PC-3 (cell line): ENCODE measurements around the gene VPS50. TPM values are rescaled to one million over a fixed set of nuclear protein-coding genes. Genes with fewer than 3 reads are reported as not detected.

ENCODE experiments used
- ATAC-seq: fragments of 200-7000 bp; cut with Tn5 transposase; 2 replicates; pipeline ENCODE4 v1.9.1; 2020; ENCODE audit warnings: mild to moderate bottlenecking, moderate library complexity
- BruUV-seq: library from RNA; stranded (reverse); fragments of 400-500 nt; replicated peaks from 2 replicates; lab custom pipeline; 2021; lab: Mats Ljungman, UMichigan
- CTCF ChIA-PET: fragments of 300-600 bp; sonication (Branson Sonifier 250); formaldehyde crosslinking; loops from one replicate; lab custom pipeline; 2022; ENCODE audit warnings: antibody characterized with exemption; lab: Charles Lee
- POLR2A ChIA-PET: fragments of 300-600 bp; sonication (Branson Sonifier 250); formaldehyde crosslinking; loops from one replicate; lab custom pipeline; 2022; ENCODE audit warnings: antibody characterized with exemption; ENCODE audit not compliant: unreplicated experiment; lab: Charles Lee
- DNase-seq: peaks from one replicate; pipeline ENCODE4 v3.0.0-alpha.2; 2015
- H2AFZ ChIP-seq: fragments of 300-600 bp; sonication (generic); 2 replicates; pipeline ENCODE4 v1.6.0; 2016; ENCODE audit warnings: antibody characterized with exemption, low read length
- H3F3A ChIP-seq: fragments of 300-600 bp; sonication (generic); one replicate; pipeline ENCODE4 v1.6.0; 2017; ENCODE audit warnings: antibody characterized with exemption, low read length, control low read depth, mild to moderate bottlenecking; ENCODE audit not compliant: unreplicated experiment
- H3K27ac ChIP-seq: fragments of 300-600 bp; sonication (generic); 2 replicates; pipeline ENCODE4 v1.5.1; 2016; ENCODE audit warnings: mild to moderate bottlenecking, low read length
- H3K27me3 ChIP-seq: fragments of 300-600 bp; sonication (generic); 2 replicates; pipeline ENCODE4 v1.6.1; 2016; ENCODE audit warnings: low read length, mixed read lengths
- H3K36me3 ChIP-seq: fragments of 300-600 bp; sonication (generic); 2 replicates; pipeline ENCODE4 v1.6.1; 2016; ENCODE audit warnings: low read depth, mixed run types, low read length, mixed read lengths
- H3K4me1 ChIP-seq: fragments of 300-600 bp; sonication (generic); 2 replicates; pipeline ENCODE4 v1.5.1; 2016; ENCODE audit warnings: low read length; ENCODE audit not compliant: insufficient read depth
- H3K4me2 ChIP-seq: fragments of 300-600 bp; sonication (generic); 2 replicates; pipeline ENCODE4 v1.6.0; 2016; ENCODE audit warnings: low read length
- H3K4me3 ChIP-seq: fragments of 300-600 bp; sonication (generic); 2 replicates; pipeline ENCODE4 v1.5.1; 2016; ENCODE audit warnings: mild to moderate bottlenecking, low read length, mixed read lengths
- H3K79me2 ChIP-seq: fragments of 300-600 bp; sonication (generic); 2 replicates; pipeline ENCODE4 v1.6.1; 2017; ENCODE audit warnings: low read length, mixed read lengths
- H3K9ac ChIP-seq: fragments of 300-600 bp; sonication (generic); 2 replicates; pipeline ENCODE4 v1.6.0; 2016; ENCODE audit warnings: mild to moderate bottlenecking, low read length
- H3K9me2 ChIP-seq: fragments of 300-600 bp; sonication (generic); replicated peaks from 2 replicates; pipeline ENCODE4 v1.6.1; 2016; ENCODE audit warnings: mixed run types, low read length, mixed read lengths
- H3K9me3 ChIP-seq: fragments of 300-600 bp; sonication (generic); 2 replicates; pipeline ENCODE4 v1.6.1; 2016; ENCODE audit warnings: low read length, mixed read lengths
- H4K20me1 ChIP-seq: fragments of 300-600 bp; sonication (generic); 2 replicates; pipeline ENCODE4 v1.6.1; 2016; ENCODE audit warnings: low read length, mixed read lengths
- CTCF ChIP-seq: fragments of 300-600 bp; sonication (generic); conservative IDR thresholded peaks from 2 replicates; pipeline ENCODE4 v1.5.1; 2017; ENCODE audit warnings: antibody characterized with exemption, low read depth, mild to moderate bottlenecking, low read length
- EZH2 ChIP-seq: fragments of 300-600 bp; sonication (generic); IDR thresholded peaks from one replicate; pipeline ENCODE4 v1.6.1; 2017; ENCODE audit warnings: antibody characterized with exemption, mild to moderate bottlenecking, low read length; ENCODE audit not compliant: unreplicated experiment
- EZH2phosphoT487 ChIP-seq: fragments of 300-600 bp; sonication (generic); IDR thresholded peaks from 2 replicates; pipeline ENCODE4 v1.6.1; 2018; ENCODE audit warnings: mild to moderate bottlenecking, antibody characterized with exemption, low read length, borderline replicate concordance
- intact Hi-C: fragments of 100-400 bp; cut with micrococcal nuclease; formaldehyde crosslinking; loops from 2 replicates; pipeline ENCODE4 v1.9.0; 2023
- total RNA-seq: library from RNA; depleted of rRNA; stranded (reverse); fragments of >200 nt; gene quantifications from 2 replicates; pipeline ENCODE4 v1.2.3, GENCODE V29; 2014

Gene VPS50
- total RNA-seq, 1 experiment from 2014 or later: 16.7 TPM

- ChIA-PET CTCF (no interaction called here), POLR2A (no interaction called here)
- no peak for TF ChIP-seq CTCF
- no peak for TF ChIP-seq EZH2phosphoT487
- H3K27ac ChIP-seq: no peak overlapping the region
- H3K36me3 ChIP-seq: no peaks in the 10 kb centered on the region
- H3K9me2 ChIP-seq: no peaks in the 10 kb centered on the region
- H3K4me2 ChIP-seq: no peak overlapping the region
- no peak overlapping the region for H3K9ac ChIP-seq
- no peaks in the 10 kb centered on the region for H3K27me3 ChIP-seq
- no peaks in the 10 kb centered on the region for H3F3A ChIP-seq
- no TSS peak for BruUV-seq
- no peaks in the 10 kb centered on the region for H4K20me1 ChIP-seq
- H2AFZ ChIP-seq: no peak overlapping the region
- DNase-seq (no peak), ATAC-seq (no peak)
- intact Hi-C loops: no loop called here
- no peak overlapping the region for H3K4me3 ChIP-seq
- H3K4me1 ChIP-seq: no peaks in the 10 kb centered on the region
- no peaks in the 10 kb centered on the region for H3K9me3 ChIP-seq
- no peaks in the 10 kb centered on the region for H3K79me2 ChIP-seq
Observed at GRCh38 chr7:93361853-93362252, 129.7 kb downstream of the VPS50 start.

DNA sequence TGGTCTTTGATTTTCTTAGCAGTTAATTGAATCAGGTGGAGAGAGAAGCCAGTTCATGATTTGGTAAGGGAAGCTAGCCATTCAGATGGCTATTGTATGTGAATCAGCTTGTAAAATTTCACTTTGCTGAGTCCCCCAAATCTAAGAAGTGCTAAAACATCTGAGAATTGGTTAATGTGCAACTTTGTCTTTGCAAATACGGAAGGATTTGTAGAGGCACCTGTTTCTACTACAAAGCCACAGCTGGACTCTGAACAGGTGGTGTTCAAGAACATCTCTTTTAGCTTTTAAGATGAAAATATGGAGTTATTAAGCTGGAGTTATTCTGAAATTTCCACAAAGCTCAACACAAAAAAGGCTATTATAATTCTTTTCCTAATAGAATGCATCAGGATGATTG is 132.6 kb downstream of the VPS50 start:
- Histone ChIP-seq H3K4me1 (no peaks in the 10 kb centered on the region), H3K4me3 (no peak overlapping the region), H4K20me1 (no peaks in the 10 kb centered on the region), H2AFZ (no peak overlapping the region), H3K9me2 (no peaks in the 10 kb centered on the region), H3K9ac (no peak overlapping the region), H3F3A (no peaks in the 10 kb centered on the region), H3K27ac (no peak overlapping the region), H3K36me3 (no peaks in the 10 kb centered on the region), H3K9me3 (no peaks in the 10 kb centered on the region), H3K4me2 (no peak overlapping the region), H3K79me2 (no peaks in the 10 kb centered on the region), H3K27me3 (no peaks in the 10 kb centered on the region)
- POLR2A ChIA-PET: no interaction called here
- CTCF ChIA-PET: interaction anchor here (1.2 kb wide), 1 partner anchor 10 kb away, joined by 6 read pairs; no protein-coding TSS in a partner anchor
- DNase-seq (no peak), ATAC-seq (no peak)
- intact Hi-C loops: no loop called here
- no TSS peak for BruUV-seq
- no peak for TF ChIP-seq EZH2
- TF ChIP-seq EZH2phosphoT487: no peak

DNA sequence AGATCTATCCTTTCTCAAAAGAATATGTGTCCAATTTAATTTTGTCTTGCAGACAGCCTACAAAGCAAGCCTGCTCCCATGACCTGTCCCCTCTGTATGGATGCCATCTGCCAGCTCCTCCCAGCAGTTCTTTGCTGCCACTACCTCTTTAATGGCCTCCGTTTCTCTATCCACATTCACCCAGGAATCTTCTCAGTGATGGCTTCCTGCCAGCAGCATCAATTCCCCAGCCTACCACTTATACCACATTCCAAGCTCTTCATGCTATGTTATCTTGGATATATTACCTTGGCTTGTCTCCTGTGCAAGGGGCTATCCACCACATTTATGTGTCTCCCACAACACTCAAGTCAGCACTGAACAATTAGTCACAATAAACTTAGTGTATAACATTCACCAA is 133.2 kb downstream of the VPS50 start:
- no peaks in the 10 kb centered on the region for H3K4me1 ChIP-seq
- no peak overlapping the region for H3K4me3 ChIP-seq
- ATAC-seq (no peak), DNase-seq (no peak)
- BruUV-seq: no TSS peak
- intact Hi-C loops: no loop called here
- no peaks in the 10 kb centered on the region for H3K36me3 ChIP-seq
- H3K9me3 ChIP-seq: no peaks in the 10 kb centered on the region
- TF ChIP-seq EZH2phosphoT487: no peak
- no peak for TF ChIP-seq EZH2
- no peak for TF ChIP-seq CTCF
- no peaks in the 10 kb centered on the region for H3K79me2 ChIP-seq
- H4K20me1 ChIP-seq: no peaks in the 10 kb centered on the region
- H3K9me2 ChIP-seq: no peaks in the 10 kb centered on the region
- no peak overlapping the region for H3K27ac ChIP-seq
- no peaks in the 10 kb centered on the region for H3F3A ChIP-seq
- CTCF ChIA-PET: no interaction called here
- H3K27me3 ChIP-seq: no peaks in the 10 kb centered on the region
- H3K4me2 ChIP-seq: no peak overlapping the region
- H3K9ac ChIP-seq: no peak overlapping the region
- POLR2A ChIA-PET: no interaction called here
- H2AFZ ChIP-seq: no peak overlapping the region
